Neutrophil (primary cell): ENCODE measurements around the gene CNTNAP4.

Experiments
- H3K27ac ChIP-seq: fragments of 200-600 bp; sonication (generic); 2 replicates; pipeline ENCODE4 v1.5.1; 2016; ENCODE audit warnings: mild to moderate bottlenecking, moderate library complexity
- H3K27me3 ChIP-seq: fragments of 200-600 bp; sonication (generic); 2 replicates; pipeline ENCODE4 v1.6.0; 2016; ENCODE audit warnings: mild to moderate bottlenecking
- H3K36me3 ChIP-seq: fragments of 200-600 bp; sonication (generic); 2 replicates; pipeline ENCODE4 v1.5.1; 2017
- H3K4me1 ChIP-seq, 2 experiments: fragments of 200-600 bp in 1 of 2; sonication (generic) in 1 of 2; 1 replicate in 1 of 2; 2 replicates in 1 of 2; pipeline versions ENCODE4 v1.5.1 to v1.6.1; 2013 to 2016; ENCODE audit warnings: low read depth in 1 of 2, low read length in 1 of 2, mild to moderate bottlenecking in 1 of 2, moderate library complexity in 1 of 2; ENCODE audit not compliant: control insufficient read depth in 1 of 2, insufficient read depth in 1 of 2
- H3K4me3 ChIP-seq, 2 experiments: fragments of 200-600 bp in 1 of 2; sonication (generic) in 1 of 2; 1 replicate in 1 of 2; 2 replicates in 1 of 2; pipeline ENCODE4 v1.5.1; 2013 to 2016; ENCODE audit warnings: low read depth in 1 of 2, low read length in 1 of 2, mild to moderate bottlenecking in 1 of 2, moderate library complexity in 1 of 2
- H3K9me3 ChIP-seq: fragments of 200-600 bp; sonication (generic); 2 replicates; pipeline ENCODE4 v1.5.1; 2016
- TF ChIP-seq, protein P1 (sequence below): fragments of 200-600 bp; sonication (generic); IDR thresholded peaks from 2 replicates; pipeline ENCODE4 v1.5.1; 2016; ENCODE audit warnings: antibody characterized with exemption

Gene CNTNAP4

DNA sequence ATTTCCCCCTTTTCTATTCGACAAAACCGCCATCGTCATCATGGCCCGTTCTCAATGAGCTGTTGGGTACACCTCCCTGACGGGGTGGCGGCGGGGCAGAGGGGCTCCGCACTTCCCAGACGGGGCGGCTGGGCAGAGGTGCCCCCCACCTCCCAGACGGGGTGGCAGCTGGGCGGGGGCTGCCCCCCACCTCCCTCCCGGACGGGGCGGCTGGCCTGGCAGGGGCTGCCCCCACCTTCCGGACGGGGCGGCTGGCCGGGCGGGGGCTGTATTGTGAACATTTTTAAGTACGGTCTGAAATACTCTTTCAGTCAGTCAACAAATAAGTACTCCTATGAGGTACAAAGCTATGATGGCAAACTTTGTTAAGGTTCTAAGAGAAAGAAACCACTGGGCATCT, 222.8 kb downstream of the CNTNAP4 start:
- H3K4me3 ChIP-seq: no peak overlapping the region
- no peaks in the 10 kb centered on the region for H3K27me3 ChIP-seq
- TF ChIP-seq, protein P1, sequence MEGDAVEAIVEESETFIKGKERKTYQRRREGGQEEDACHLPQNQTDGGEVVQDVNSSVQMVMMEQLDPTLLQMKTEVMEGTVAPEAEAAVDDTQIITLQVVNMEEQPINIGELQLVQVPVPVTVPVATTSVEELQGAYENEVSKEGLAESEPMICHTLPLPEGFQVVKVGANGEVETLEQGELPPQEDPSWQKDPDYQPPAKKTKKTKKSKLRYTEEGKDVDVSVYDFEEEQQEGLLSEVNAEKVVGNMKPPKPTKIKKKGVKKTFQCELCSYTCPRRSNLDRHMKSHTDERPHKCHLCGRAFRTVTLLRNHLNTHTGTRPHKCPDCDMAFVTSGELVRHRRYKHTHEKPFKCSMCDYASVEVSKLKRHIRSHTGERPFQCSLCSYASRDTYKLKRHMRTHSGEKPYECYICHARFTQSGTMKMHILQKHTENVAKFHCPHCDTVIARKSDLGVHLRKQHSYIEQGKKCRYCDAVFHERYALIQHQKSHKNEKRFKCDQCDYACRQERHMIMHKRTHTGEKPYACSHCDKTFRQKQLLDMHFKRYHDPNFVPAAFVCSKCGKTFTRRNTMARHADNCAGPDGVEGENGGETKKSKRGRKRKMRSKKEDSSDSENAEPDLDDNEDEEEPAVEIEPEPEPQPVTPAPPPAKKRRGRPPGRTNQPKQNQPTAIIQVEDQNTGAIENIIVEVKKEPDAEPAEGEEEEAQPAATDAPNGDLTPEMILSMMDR: no peak

DNA sequence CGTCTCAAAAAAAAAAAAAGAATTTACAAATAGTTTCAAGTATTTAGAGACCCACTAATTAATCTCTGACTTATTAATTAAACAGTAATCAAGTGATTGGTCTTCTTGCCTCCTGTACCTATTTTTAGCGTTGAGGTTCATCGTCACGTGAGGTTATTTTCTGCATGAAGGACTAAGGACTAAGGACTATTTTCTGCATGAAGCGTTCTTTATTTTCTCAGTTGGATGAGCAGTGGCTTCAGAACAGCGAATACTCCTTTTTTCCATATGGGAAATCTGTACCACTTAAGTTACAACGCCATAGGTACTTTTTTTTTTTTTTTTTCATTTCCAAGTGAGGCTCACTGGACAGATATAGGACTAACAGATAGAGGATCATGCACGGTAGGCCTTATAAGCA, 224.9 kb downstream of the CNTNAP4 start:
- Histone ChIP-seq H3K36me3 (no peaks in the 10 kb centered on the region), H3K4me3 (no peak overlapping the region), H3K27me3 (no peaks in the 10 kb centered on the region), H3K4me1 (no peaks in the 10 kb centered on the region), H3K27ac (no peak overlapping the region), H3K9me3 (no peaks in the 10 kb centered on the region)
- TF ChIP-seq, protein P1: no peak

More for the DNA sequence above, 222.8 kb downstream of the CNTNAP4 start:
- Histone ChIP-seq H3K36me3 (no peaks in the 10 kb centered on the region), H3K4me1 (no peaks in the 10 kb centered on the region), H3K9me3 (no peaks in the 10 kb centered on the region), H3K27ac (no peak overlapping the region)

DNA sequence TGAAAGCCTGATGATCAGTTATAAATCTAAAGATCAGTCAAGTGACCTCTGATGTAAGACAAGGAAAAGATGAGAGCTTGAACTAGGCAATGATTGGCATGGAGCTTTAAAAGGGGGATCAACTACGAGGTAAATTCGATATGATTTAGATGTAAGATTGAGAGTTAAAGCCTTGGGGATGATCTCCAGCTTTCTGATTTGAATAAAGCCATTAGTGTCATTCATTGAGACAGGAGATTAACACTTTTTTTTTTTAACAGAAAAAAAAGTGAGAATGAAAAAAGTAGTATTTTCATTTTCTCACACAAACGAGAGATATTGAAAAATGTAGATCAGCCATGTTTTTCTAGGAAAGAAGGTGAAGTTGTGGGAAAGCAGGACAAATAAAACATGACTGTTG, 225.4 kb downstream of the CNTNAP4 start:
- no peaks in the 10 kb centered on the region for H3K9me3 ChIP-seq
- TF ChIP-seq, protein P1: no peak
- no peak overlapping the region for H3K27ac ChIP-seq
- H3K4me3 ChIP-seq: no peak overlapping the region
- no peaks in the 10 kb centered on the region for H3K27me3 ChIP-seq
- no peaks in the 10 kb centered on the region for H3K36me3 ChIP-seq
- no peaks in the 10 kb centered on the region for H3K4me1 ChIP-seq

DNA sequence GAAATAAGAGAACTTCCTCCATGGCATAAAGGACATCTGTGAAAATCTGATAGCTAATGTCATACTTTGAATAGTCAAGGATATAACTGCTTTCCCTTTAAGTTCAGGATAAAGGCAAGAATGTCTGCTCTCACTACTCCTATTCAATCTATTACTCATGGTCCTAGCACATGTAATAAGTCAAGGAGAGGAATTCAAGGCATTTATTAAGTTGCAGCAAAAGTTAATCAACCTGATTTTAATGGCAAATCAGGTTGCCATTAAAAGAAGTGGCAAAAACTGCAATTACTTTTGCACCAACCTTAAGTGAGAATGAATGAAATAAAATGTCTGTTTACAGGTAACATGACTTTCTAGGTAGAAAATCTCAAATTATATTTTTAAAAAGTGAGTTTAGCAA, 225.9 kb downstream of the CNTNAP4 start:
- TF ChIP-seq, protein P1: no peak
- Histone ChIP-seq H3K4me3 (no peak overlapping the region), H3K36me3 (no peaks in the 10 kb centered on the region), H3K27ac (no peak overlapping the region), H3K9me3 (no peaks in the 10 kb centered on the region), H3K4me1 (no peaks in the 10 kb centered on the region), H3K27me3 (no peaks in the 10 kb centered on the region)

DNA sequence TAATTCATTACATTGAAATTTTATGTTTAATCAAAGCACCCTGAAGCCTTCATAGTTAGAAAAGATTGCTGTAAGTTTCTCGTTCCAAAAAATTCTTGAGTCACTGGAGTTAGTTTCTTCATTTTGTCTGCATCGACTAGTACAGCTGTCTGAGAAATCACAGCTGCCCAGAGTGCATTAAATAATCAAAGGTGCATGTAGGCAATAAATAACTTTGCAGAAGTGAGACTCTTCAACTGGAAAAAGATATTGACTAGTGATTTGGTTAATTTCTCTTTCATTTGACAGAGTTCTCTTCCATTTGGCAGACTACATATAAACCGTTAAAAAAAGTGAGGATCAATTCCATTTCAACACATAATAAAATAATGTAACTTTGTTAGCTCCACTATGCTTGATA, 234.0 kb downstream of the CNTNAP4 start:
- no peaks in the 10 kb centered on the region for H3K27me3 ChIP-seq
- no peaks in the 10 kb centered on the region for H3K4me1 ChIP-seq
- H3K36me3 ChIP-seq: no peaks in the 10 kb centered on the region
- H3K4me3 ChIP-seq: no peak overlapping the region
- TF ChIP-seq, protein P1: no peak
- H3K9me3 ChIP-seq: no peaks in the 10 kb centered on the region
- no peak overlapping the region for H3K27ac ChIP-seq

DNA sequence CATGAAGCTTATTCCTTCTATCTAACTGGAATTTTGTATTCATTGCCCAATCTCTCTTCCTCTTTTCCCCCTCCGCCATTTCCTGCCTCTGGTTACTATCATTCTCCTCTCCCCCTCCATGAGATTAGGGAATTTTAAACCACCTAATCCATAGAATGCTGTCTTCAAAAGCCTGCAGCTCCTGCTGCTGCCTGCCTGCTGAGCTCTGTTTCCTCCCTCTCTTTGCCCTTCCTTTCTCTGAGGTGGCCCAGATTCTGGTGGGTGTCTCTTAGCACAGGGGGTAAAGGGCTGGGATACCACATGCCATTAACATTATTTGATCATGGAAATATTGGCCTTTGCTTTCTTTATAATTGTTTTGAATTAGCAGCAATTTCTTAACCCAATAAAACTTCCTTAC, 241.6 kb downstream of the CNTNAP4 start:
- no peaks in the 10 kb centered on the region for H3K36me3 ChIP-seq
- TF ChIP-seq, protein P1: no peak

More for the DNA sequence above, 241.6 kb downstream of the CNTNAP4 start:
- Histone ChIP-seq H3K4me3 (no peak overlapping the region), H3K27ac (no peak overlapping the region), H3K27me3 (no peaks in the 10 kb centered on the region), H3K9me3 (no peaks in the 10 kb centered on the region), H3K4me1 (no peaks in the 10 kb centered on the region)
